Liver (tissue), 9 donors: ENCODE measurements around the gene GAB2. TPM values are rescaled to one million over a fixed set of nuclear protein-coding genes. Genes with fewer than 3 reads are reported as not detected.

Source experiments
- DNase-seq: peaks from one replicate; pipeline ENCODE4 v3.0.0-alpha.2; 2017; ENCODE audit warnings: low spot score
- H3K27ac ChIP-seq, 2 donors: one replicate each; pipeline ENCODE4 v1.7.0; 2013; ENCODE audit warnings: inconsistent platforms in 2 of 2, low read length in 2 of 2, control low read depth in 1 of 2, low read depth in 1 of 2, mild to moderate bottlenecking in 1 of 2
- H3K27me3 ChIP-seq, 4 donors: one replicate each; pipeline versions ENCODE4 v1.6.1 to v1.7.0; 2013; ENCODE audit warnings: low read length in 3 of 4, inconsistent platforms in 1 of 4, mild to moderate bottlenecking in 1 of 4, moderate library complexity in 1 of 4; ENCODE audit not compliant: control insufficient read depth in 4 of 4, insufficient read depth in 4 of 4
- H3K36me3 ChIP-seq, 4 donors: one replicate each; pipeline versions ENCODE4 v1.6.1 to v1.7.0; 2013; ENCODE audit warnings: low read length in 3 of 4, mild to moderate bottlenecking in 3 of 4, low read depth in 1 of 4, moderate library complexity in 1 of 4; ENCODE audit not compliant: control insufficient read depth in 4 of 4, insufficient read depth in 3 of 4
- H3K4me1 ChIP-seq, 4 donors: one replicate each; pipeline versions ENCODE4 v1.6.1 to v1.7.0; 2013; ENCODE audit warnings: low read length in 3 of 4, mild to moderate bottlenecking in 3 of 4, moderate library complexity in 1 of 4; ENCODE audit not compliant: control insufficient read depth in 4 of 4, insufficient read depth in 4 of 4
- H3K4me3 ChIP-seq, 3 donors: one replicate each; pipeline versions ENCODE4 v1.6.1 to v1.7.0; 2013; ENCODE audit warnings: low read length in 3 of 3, control low read depth in 1 of 3, low read depth in 1 of 3, mild to moderate bottlenecking in 1 of 3
- H3K9ac ChIP-seq, 2 donors: one replicate each; pipeline ENCODE4 v1.7.0; 2013; ENCODE audit warnings: low read length in 2 of 2, mild to moderate bottlenecking in 2 of 2, moderate library complexity in 2 of 2, control low read depth in 1 of 2, low read depth in 1 of 2
- H3K9me3 ChIP-seq, 4 donors: one replicate each; pipeline versions ENCODE4 v1.6.1 to v1.7.0; 2013; ENCODE audit warnings: low read length in 3 of 4; ENCODE audit not compliant: control insufficient read depth in 4 of 4
- EGR1 ChIP-seq, 2 donors: IDR thresholded peaks; 2 replicates each; pipeline ENCODE4 v1.6.1; 2016 to 2018; ENCODE audit warnings: antibody characterized with exemption in 2 of 2, low read depth in 2 of 2
- FOXA1 ChIP-seq: IDR thresholded peaks from 2 replicates; pipeline ENCODE4 v1.6.1; 2016; ENCODE audit warnings: antibody characterized with exemption
- FOXA2 ChIP-seq: IDR thresholded peaks from 2 replicates; pipeline ENCODE4 v1.6.1; 2016; ENCODE audit warnings: antibody characterized with exemption
- GABPA ChIP-seq, 2 donors: IDR thresholded peaks in 1 of 2; conservative IDR thresholded peaks in 1 of 2; 2 replicates each; pipeline ENCODE4 v1.6.1; 2016; ENCODE audit warnings: antibody characterized with exemption in 2 of 2, mild to moderate bottlenecking in 1 of 2, moderate library complexity in 1 of 2
- HNF4A ChIP-seq, 2 donors: conservative IDR thresholded peaks; 2 replicates each; pipeline ENCODE4 v1.6.1; 2016; ENCODE audit warnings: antibody characterized with exemption in 2 of 2, mild to moderate bottlenecking in 2 of 2
- JUND ChIP-seq, 2 donors: IDR thresholded peaks; 2 replicates each; pipeline ENCODE4 v1.6.1; 2016; ENCODE audit warnings: antibody characterized with exemption in 2 of 2
- NR2F2 ChIP-seq: IDR thresholded peaks from 2 replicates; pipeline ENCODE4 v1.6.1; 2016; ENCODE audit warnings: antibody characterized with exemption
- RAD21 ChIP-seq, 2 donors: IDR thresholded peaks; 2 replicates each; pipeline ENCODE4 v1.6.1; 2016; ENCODE audit warnings: antibody characterized with exemption in 2 of 2, mild to moderate bottlenecking in 2 of 2
- RXRA ChIP-seq, 2 donors: IDR thresholded peaks; 2 replicates each; pipeline ENCODE4 v1.6.1; 2017 to 2018; ENCODE audit warnings: antibody characterized with exemption in 2 of 2, mild to moderate bottlenecking in 1 of 2
- TAF1 ChIP-seq: conservative IDR thresholded peaks from 2 replicates; pipeline ENCODE4 v1.6.1; 2016; ENCODE audit warnings: antibody characterized with exemption, mild to moderate bottlenecking
- YY1 ChIP-seq: IDR thresholded peaks from 2 replicates; pipeline ENCODE4 v1.6.1; 2016; ENCODE audit warnings: antibody characterized with exemption, mild to moderate bottlenecking
- WGBS: extraction: QIAGEN DNeasy Blood & Tissue Kit; methylation state at CpG from one replicate; pipeline ENCODE4 v1.1.7; 2013; 5-methylcytosine and 5-hydroxymethylcytosine counted together
- polyA plus RNA-seq, 2 donors: library from polyadenylated mRNA; stranded (reverse) in 1 of 2; unstranded in 1 of 2; fragments of 200-250 nt in 1 of 2; fragments of >200 nt in 1 of 2; fragmentation: Nextera tagmentation in 1 of 2; extraction: Ambion mirVana in 1 of 2; gene quantifications; one replicate each; pipeline versions ENCODE4 v1.2.1 to v1.2.3, GENCODE V29; 2013 to 2015
- total RNA-seq, 2 donors: library from RNA; depleted of rRNA; stranded (reverse); fragments of >200 nt; gene quantifications; one replicate each; pipeline ENCODE4 v1.2.3, GENCODE V29; 2014
- TF ChIP-seq, protein P1 (sequence below): fragments of 150-350 bp; IDR thresholded peaks from 2 replicates; pipeline ENCODE4 v1.5.1; 2017; ENCODE audit warnings: improper control_type of control experiment, low read depth, low read length; ENCODE audit not compliant: missing input control
- TF ChIP-seq, protein P2 (sequence below): IDR thresholded peaks from 2 replicates; pipeline ENCODE4 v1.6.1; 2016; ENCODE audit warnings: antibody characterized with exemption, mild to moderate bottlenecking
- TF ChIP-seq, protein P3 (sequence below): IDR thresholded peaks from 2 replicates; pipeline ENCODE4 v1.6.1; 2016; ENCODE audit warnings: antibody characterized with exemption
- TF ChIP-seq, protein P4 (sequence below): IDR thresholded peaks from 2 replicates; pipeline ENCODE4 v1.6.1; 2016; ENCODE audit warnings: antibody characterized with exemption
- TF ChIP-seq, protein P5 (sequence below): IDR thresholded peaks from 2 replicates; pipeline ENCODE4 v1.6.1; 2016; ENCODE audit warnings: antibody characterized with exemption
- donor health status: healthy.
- donor health status: healthy.
- donor health status: healthy.
- donor health status: healthy.
- donor health status: healthy.

GAB2 gene
- total and polyA plus RNA-seq, 4 donors: 1.3 to 3.6 (median 2.5) TPM

DNA sequence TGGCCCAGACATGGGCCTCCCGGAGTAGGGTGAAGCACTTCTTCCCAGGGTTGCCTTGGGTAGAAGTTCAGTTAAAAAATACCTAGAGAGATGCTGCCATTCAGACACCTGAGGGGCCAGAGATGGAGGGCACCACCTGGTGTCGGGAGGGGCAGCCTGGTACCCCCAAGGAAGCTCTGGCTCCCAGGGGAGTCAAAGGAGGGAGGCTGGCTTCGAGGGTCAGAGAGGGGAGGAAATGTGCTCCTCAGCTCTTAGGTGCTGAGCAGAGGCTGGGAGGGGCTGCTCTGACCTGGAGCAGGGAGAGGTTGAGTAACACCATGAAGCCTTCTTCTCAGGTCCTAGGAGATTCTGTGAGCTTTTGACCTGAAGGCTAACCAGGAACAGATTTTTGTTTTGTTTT, 227.8 kb downstream of the GAB2 start:
- Histone ChIP-seq H3K27ac (peak overlapping the region; percentile 95 to 97), H3K27me3 (no peaks in the 10 kb centered on the region), H3K9ac (peak overlapping the region; percentile 22 to 47), H3K4me3 (peak overlapping the region in 1 of 3 donors; percentile 71), H3K9me3 (no peaks in the 10 kb centered on the region), H3K4me1 (peaks cover 20 to 59% (median 50%) of the 10 kb centered on the region in 4 donors), H3K36me3 (no peaks in the 10 kb centered on the region)
- 70% methylated on average over 3 of the region's 3 CpGs for whole genome bisulfite sequencing
- DNase-seq: no peak
- TF ChIP-seq RAD21 (IDR thresholded peaks at IDR 0.05) (no peak), HNF4A (conservative IDR thresholded peaks at IDR 0.05) (no peak)

DNA sequence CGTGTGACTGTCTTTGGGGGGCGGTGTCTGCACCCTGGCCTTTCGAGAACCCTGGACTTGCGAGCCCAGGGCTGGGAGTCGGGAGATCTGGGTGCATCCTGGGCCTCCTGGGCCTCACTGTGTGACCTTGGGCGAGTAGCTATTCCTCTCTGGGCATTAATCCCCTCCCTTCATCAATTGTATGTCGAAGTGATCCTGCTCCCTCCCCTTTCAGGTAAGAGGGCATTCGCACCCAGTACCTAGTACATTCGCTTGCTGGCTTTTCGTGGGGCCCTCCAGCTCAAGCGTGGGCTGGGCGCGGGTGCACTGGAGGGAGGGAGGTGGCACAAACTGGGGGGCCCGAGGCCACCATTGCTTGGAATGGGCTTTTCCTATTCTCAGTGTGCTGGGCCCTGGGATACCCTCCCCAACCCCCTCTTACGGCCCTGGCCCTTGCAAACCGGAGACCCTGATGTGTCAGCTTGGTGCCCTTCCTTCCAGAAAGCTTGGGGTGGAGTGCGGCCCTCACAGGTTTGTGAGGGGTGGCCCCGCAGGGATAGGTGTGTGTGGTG, 228.4 kb downstream of the GAB2 start:
- peak overlapping the region; percentile 36 to 47 for H3K9ac ChIP-seq
- 52% methylated on average over 18 of the region's 18 CpGs for WGBS

More for the DNA sequence above, 228.4 kb downstream of the GAB2 start:
- peaks cover 20 to 59% (median 50%) of the 10 kb centered on the region in 4 donors for H3K4me1 ChIP-seq
- no peaks in the 10 kb centered on the region for H3K27me3 ChIP-seq
- peak overlapping the region; percentile 95 to 97 for H3K27ac ChIP-seq
- no peaks in the 10 kb centered on the region for H3K36me3 ChIP-seq
- peak overlapping the region; percentile 64 to 71 (median 71) for H3K4me3 ChIP-seq
- no peak for DNase-seq
- no peaks in the 10 kb centered on the region for H3K9me3 ChIP-seq
- TF ChIP-seq FOXA1 (no peak), NR2F2 (no peak), RXRA (IDR thresholded peaks at IDR 0.05) (no peak), GABPA (IDR thresholded peaks at IDR 0.05 in 1 of 2, conservative IDR thresholded peaks at IDR 0.05 in 1 of 2) (no peak), FOXA2 (no peak), JUND (IDR thresholded peaks at IDR 0.05) (no peak), EGR1 (IDR thresholded peaks at IDR 0.05; ENCODE audit: low read depth in 2 of 2) (no peak), YY1 (no peak), RAD21 (IDR thresholded peaks at IDR 0.05) (no peak), TAF1 (no peak)
- TF ChIP-seq, protein P1, sequence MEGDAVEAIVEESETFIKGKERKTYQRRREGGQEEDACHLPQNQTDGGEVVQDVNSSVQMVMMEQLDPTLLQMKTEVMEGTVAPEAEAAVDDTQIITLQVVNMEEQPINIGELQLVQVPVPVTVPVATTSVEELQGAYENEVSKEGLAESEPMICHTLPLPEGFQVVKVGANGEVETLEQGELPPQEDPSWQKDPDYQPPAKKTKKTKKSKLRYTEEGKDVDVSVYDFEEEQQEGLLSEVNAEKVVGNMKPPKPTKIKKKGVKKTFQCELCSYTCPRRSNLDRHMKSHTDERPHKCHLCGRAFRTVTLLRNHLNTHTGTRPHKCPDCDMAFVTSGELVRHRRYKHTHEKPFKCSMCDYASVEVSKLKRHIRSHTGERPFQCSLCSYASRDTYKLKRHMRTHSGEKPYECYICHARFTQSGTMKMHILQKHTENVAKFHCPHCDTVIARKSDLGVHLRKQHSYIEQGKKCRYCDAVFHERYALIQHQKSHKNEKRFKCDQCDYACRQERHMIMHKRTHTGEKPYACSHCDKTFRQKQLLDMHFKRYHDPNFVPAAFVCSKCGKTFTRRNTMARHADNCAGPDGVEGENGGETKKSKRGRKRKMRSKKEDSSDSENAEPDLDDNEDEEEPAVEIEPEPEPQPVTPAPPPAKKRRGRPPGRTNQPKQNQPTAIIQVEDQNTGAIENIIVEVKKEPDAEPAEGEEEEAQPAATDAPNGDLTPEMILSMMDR: no peak
- TF ChIP-seq, protein P2, sequence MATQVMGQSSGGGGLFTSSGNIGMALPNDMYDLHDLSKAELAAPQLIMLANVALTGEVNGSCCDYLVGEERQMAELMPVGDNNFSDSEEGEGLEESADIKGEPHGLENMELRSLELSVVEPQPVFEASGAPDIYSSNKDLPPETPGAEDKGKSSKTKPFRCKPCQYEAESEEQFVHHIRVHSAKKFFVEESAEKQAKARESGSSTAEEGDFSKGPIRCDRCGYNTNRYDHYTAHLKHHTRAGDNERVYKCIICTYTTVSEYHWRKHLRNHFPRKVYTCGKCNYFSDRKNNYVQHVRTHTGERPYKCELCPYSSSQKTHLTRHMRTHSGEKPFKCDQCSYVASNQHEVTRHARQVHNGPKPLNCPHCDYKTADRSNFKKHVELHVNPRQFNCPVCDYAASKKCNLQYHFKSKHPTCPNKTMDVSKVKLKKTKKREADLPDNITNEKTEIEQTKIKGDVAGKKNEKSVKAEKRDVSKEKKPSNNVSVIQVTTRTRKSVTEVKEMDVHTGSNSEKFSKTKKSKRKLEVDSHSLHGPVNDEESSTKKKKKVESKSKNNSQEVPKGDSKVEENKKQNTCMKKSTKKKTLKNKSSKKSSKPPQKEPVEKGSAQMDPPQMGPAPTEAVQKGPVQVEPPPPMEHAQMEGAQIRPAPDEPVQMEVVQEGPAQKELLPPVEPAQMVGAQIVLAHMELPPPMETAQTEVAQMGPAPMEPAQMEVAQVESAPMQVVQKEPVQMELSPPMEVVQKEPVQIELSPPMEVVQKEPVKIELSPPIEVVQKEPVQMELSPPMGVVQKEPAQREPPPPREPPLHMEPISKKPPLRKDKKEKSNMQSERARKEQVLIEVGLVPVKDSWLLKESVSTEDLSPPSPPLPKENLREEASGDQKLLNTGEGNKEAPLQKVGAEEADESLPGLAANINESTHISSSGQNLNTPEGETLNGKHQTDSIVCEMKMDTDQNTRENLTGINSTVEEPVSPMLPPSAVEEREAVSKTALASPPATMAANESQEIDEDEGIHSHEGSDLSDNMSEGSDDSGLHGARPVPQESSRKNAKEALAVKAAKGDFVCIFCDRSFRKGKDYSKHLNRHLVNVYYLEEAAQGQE: no peak
- TF ChIP-seq, protein P3, sequence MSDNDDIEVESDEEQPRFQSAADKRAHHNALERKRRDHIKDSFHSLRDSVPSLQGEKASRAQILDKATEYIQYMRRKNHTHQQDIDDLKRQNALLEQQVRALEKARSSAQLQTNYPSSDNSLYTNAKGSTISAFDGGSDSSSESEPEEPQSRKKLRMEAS: no peak
- TF ChIP-seq, protein P4, sequence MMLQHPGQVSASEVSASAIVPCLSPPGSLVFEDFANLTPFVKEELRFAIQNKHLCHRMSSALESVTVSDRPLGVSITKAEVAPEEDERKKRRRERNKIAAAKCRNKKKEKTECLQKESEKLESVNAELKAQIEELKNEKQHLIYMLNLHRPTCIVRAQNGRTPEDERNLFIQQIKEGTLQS: no peak
- TF ChIP-seq, protein P5, sequence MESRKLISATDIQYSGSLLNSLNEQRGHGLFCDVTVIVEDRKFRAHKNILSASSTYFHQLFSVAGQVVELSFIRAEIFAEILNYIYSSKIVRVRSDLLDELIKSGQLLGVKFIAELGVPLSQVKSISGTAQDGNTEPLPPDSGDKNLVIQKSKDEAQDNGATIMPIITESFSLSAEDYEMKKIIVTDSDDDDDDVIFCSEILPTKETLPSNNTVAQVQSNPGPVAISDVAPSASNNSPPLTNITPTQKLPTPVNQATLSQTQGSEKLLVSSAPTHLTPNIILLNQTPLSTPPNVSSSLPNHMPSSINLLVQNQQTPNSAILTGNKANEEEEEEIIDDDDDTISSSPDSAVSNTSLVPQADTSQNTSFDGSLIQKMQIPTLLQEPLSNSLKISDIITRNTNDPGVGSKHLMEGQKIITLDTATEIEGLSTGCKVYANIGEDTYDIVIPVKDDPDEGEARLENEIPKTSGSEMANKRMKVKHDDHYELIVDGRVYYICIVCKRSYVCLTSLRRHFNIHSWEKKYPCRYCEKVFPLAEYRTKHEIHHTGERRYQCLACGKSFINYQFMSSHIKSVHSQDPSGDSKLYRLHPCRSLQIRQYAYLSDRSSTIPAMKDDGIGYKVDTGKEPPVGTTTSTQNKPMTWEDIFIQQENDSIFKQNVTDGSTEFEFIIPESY: no peak
